SK-N-SH treated with all-trans-retinoic acid at 6 μM for 48 hours (cell line): ENCODE data around the gene CYTIP.

Experiments used
- ATAC-seq: fragments of 200-7000 bp; cut with Tn5 transposase; 3 replicates; pipeline ENCODE4 v1.9.1; 2020; ENCODE audit warnings: mild to moderate bottlenecking, moderate library complexity
- ARNTL ChIP-seq: fragments of 450-650 bp; formaldehyde crosslinking; IDR thresholded peaks from 2 replicates; pipeline ENCODE4 v1.5.0; 2020; ENCODE audit warnings: low read depth, mild to moderate bottlenecking, moderate library complexity, borderline replicate concordance
- BACH2 ChIP-seq: fragments of 250-450 bp; sonication (Bioruptor Pico); IDR thresholded peaks from 2 replicates; pipeline ENCODE4 v1.9.0; 2021; ENCODE audit warnings: mild to moderate bottlenecking, borderline replicate concordance
- CSRNP3 ChIP-seq: fragments of 250-450 bp; sonication (Bioruptor Pico); IDR thresholded peaks from 2 replicates; pipeline ENCODE4 v1.5.1; 2021; ENCODE audit warnings: mild to moderate bottlenecking, moderate library complexity
- ESRRG ChIP-seq: fragments of 250-450 bp; sonication (Bioruptor Pico); IDR thresholded peaks from 2 replicates; pipeline ENCODE4 v1.6.1; 2021; ENCODE audit warnings: mild to moderate bottlenecking
- GLIS3 ChIP-seq: fragments of 250-450 bp; sonication (Bioruptor Pico); IDR thresholded peaks from 2 replicates; pipeline ENCODE4 v1.5.0; 2020; ENCODE audit warnings: mild to moderate bottlenecking, moderate library complexity
- ISL1 ChIP-seq: fragments of 250-450 bp; sonication (Bioruptor Pico); IDR thresholded peaks from 2 replicates; pipeline ENCODE4 v2.1.2; 2022; ENCODE audit warnings: mild to moderate bottlenecking, moderate library complexity
- OSR1 ChIP-seq: fragments of 250-450 bp; sonication (Bioruptor Pico); IDR thresholded peaks from 2 replicates; pipeline ENCODE4 v1.8.0; 2022; ENCODE audit warnings: moderate library complexity, mild to moderate bottlenecking, inconsistent platforms
- PATZ1 ChIP-seq: fragments of 250-450 bp; sonication (Bioruptor Pico); IDR thresholded peaks from 2 replicates; pipeline ENCODE4 v1.8.0; 2020; ENCODE audit warnings: mild to moderate bottlenecking, moderate library complexity, borderline replicate concordance
- PPARA ChIP-seq: fragments of 250-450 bp; sonication (Bioruptor Pico); IDR thresholded peaks from 2 replicates; pipeline ENCODE4 v1.5.0; 2020; ENCODE audit warnings: mild to moderate bottlenecking, borderline replicate concordance
- SNAI2 ChIP-seq: fragments of 250-450 bp; sonication (Bioruptor Pico); IDR thresholded peaks from 2 replicates; pipeline ENCODE4 v1.5.0; 2020; ENCODE audit warnings: mild to moderate bottlenecking, moderate library complexity
- TCF4 ChIP-seq: fragments of 250-450 bp; sonication (Bioruptor Pico); IDR thresholded peaks from 2 replicates; pipeline ENCODE4 v1.8.0; 2021; ENCODE audit warnings: mild to moderate bottlenecking, moderate library complexity, borderline replicate concordance
- TSHZ2 ChIP-seq: fragments of 250-450 bp; sonication (Bioruptor Pico); IDR thresholded peaks from 2 replicates; pipeline ENCODE4 v1.5.0; 2020; ENCODE audit warnings: mild to moderate bottlenecking, moderate library complexity
- ZC3H10 ChIP-seq: fragments of 250-450 bp; sonication (Bioruptor Pico); IDR thresholded peaks from 2 replicates; pipeline ENCODE4 v1.5.1; 2021; ENCODE audit warnings: mild to moderate bottlenecking, moderate library complexity
- ZFP3 ChIP-seq: fragments of 250-450 bp; sonication (Bioruptor Pico); IDR thresholded peaks from 2 replicates; pipeline ENCODE4 v1.5.0; 2020; ENCODE audit warnings: mild to moderate bottlenecking, moderate library complexity
- ZFP30 ChIP-seq: fragments of 450-650 bp; formaldehyde crosslinking; IDR thresholded peaks from 2 replicates; pipeline ENCODE4 v1.5.0; 2022; ENCODE audit warnings: mild to moderate bottlenecking, moderate library complexity
- ZNF565 ChIP-seq: fragments of 450-650 bp; formaldehyde crosslinking; conservative IDR thresholded peaks from 2 replicates; pipeline ENCODE4 v1.5.0; 2020; ENCODE audit warnings: low read depth, mild to moderate bottlenecking, moderate library complexity
- ZNF8 ChIP-seq: fragments of 450-650 bp; formaldehyde crosslinking; IDR thresholded peaks from 2 replicates; pipeline ENCODE4 v1.5.0; 2020; ENCODE audit warnings: mild to moderate bottlenecking, moderate library complexity

The CYTIP gene

GRCh38 chr2:157386747-157387146 is 57.1 kb downstream of the CYTIP start:
- no peak for TF ChIP-seq PPARA (CRISPR knock-in tag)
- no peak for TF ChIP-seq ZNF565 (CRISPR knock-in tag)
- TF ChIP-seq CSRNP3 (CRISPR knock-in tag): no peak
- no peak for TF ChIP-seq ISL1 (CRISPR knock-in tag)
- TF ChIP-seq SNAI2 (CRISPR knock-in tag): no peak
- TF ChIP-seq TSHZ2: no peak
- TF ChIP-seq TCF4 (CRISPR knock-in tag): no peak
- no peak for TF ChIP-seq ARNTL
- ATAC-seq: no peak

- TF ChIP-seq BACH2 (CRISPR knock-in tag) (no peak), ZC3H10 (CRISPR knock-in tag) (no peak), ZFP3 (CRISPR knock-in tag) (no peak), ZFP30 (no peak), ISL1 (CRISPR knock-in tag) (no peak), TSHZ2 (no peak), CSRNP3 (CRISPR knock-in tag) (no peak)
- no peak for ATAC-seq
Observed at GRCh38 chr2:157386247-157386646, 57.6 kb downstream of the CYTIP start.

GRCh38 chr2:157377861-157378260 is 66.0 kb downstream of the CYTIP start:
- TF ChIP-seq ZNF8 (no peak), ZNF565 (CRISPR knock-in tag) (no peak), OSR1 (no peak), ARNTL (no peak), GLIS3 (no peak), ZFP3 (CRISPR knock-in tag) (no peak), ISL1 (CRISPR knock-in tag) (no peak), PPARA (CRISPR knock-in tag) (no peak), TSHZ2 (no peak), PATZ1 (CRISPR knock-in tag) (no peak), ESRRG (CRISPR knock-in tag) (no peak)
- ATAC-seq: no peak
